ENCODE measurements around the gene PCDHGA2.

- TF ChIP-seq CTCF (IDR thresholded peaks at IDR 0.05; ENCODE audit: borderline replicate concordance, extremely low read depth, low read length, poor library complexity, severe bottlenecking) (no peak), EZH2 (IDR thresholded peaks at IDR 0.05; ENCODE audit: borderline replicate concordance, low read depth, low read length, severe bottlenecking) (no peak)
These were observed 31.7 kb downstream of the PCDHGA2 start, which contains the start of gene PCDHGB3 for GRCh38 chr5:141369994-141370848.
